Measurements from ENCODE around the gene MCM6. TPM values are rescaled to one million over a fixed set of nuclear protein-coding genes. Genes with fewer than 3 reads are reported as not detected.

MCM6 gene
- polyA plus RNA-seq, 1 of the 3 experiments (the other 2 are of a cell fraction) = 18.4 TPM

GRCh38 chr2:135802350-135802749, 73.9 kb downstream of the MCM6 start:
- H4K20me1 ChIP-seq (ENCODE audit: insufficient read depth) = no peaks in the 10 kb centered on the region
- no peak for DNase-seq
- no peaks in the 10 kb centered on the region; a peak in 1 of 4 replicates for H3K4me1 ChIP-seq (ENCODE audit: control insufficient read depth in 1 of 2, insufficient read depth in 2 of 2, low read depth in 1 of 2, low read length in 1 of 2)
- H3K36me3 ChIP-seq (replicated peaks in 1 of 2; ENCODE audit: control insufficient read depth in 1 of 2, insufficient read depth in 2 of 2, low read length in 1 of 2) = no peaks in the 10 kb centered on the region
- no peak overlapping the region for H3K9ac ChIP-seq
- H3K4me3 ChIP-seq (ENCODE audit: low read depth in 2 of 2, low read length in 1 of 2) = no peak overlapping the region
- no peak overlapping the region for H2AFZ ChIP-seq (ENCODE audit: low read depth)
- POLR2A ChIA-PET = no interaction called here
- no peaks in the 10 kb centered on the region for H3K79me2 ChIP-seq (ENCODE audit: insufficient read depth)
- WGBS (ENCODE audit: low lambda C conversion rate) = 54% methylated on average over 3 of the region's 3 CpGs
- H3K27ac ChIP-seq (ENCODE audit: low read depth in 2 of 2, low read length in 1 of 2) = no peak overlapping the region
- no peaks in the 10 kb centered on the region for H3K9me2 ChIP-seq
- TF ChIP-seq USF2 (IDR thresholded peaks at IDR 0.05; ENCODE audit: borderline replicate concordance, low read depth, low read length) (no peak), TCF12 (IDR thresholded peaks at IDR 0.05) (no peak), ELF1 (IDR thresholded peaks at IDR 0.05) (no peak), POLR2AphosphoS5 (IDR thresholded peaks at IDR 0.05; ENCODE audit: low read depth, low read length) (no peak), MXI1 (IDR thresholded peaks at IDR 0.05; ENCODE audit: low read depth, low read length) (no peak), TAF1 (IDR thresholded peaks at IDR 0.05; ENCODE audit: borderline replicate concordance, low read depth, low read length) (no peak), REST (IDR thresholded peaks at IDR 0.05; ENCODE audit: low read depth, low read length) (no peak), SMC3 (IDR thresholded peaks at IDR 0.05; ENCODE audit: low read depth, low read length) (no peak), NRF1 (IDR thresholded peaks at IDR 0.05; ENCODE audit: low read depth, low read length) (no peak), JUND (IDR thresholded peaks at IDR 0.05) (no peak), FOXM1 (IDR thresholded peaks at IDR 0.05; ENCODE audit: low read depth) (no peak), ZBTB33 (IDR thresholded peaks at IDR 0.05; ENCODE audit: borderline replicate concordance, low read depth) (no peak), YY1 (IDR thresholded peaks at IDR 0.05; ENCODE audit: low read depth) (no peak), RCOR1 (IDR thresholded peaks at IDR 0.05; ENCODE audit: low read length) (no peak), PBX3 (IDR thresholded peaks at IDR 0.05) (no peak), CHD2 (IDR thresholded peaks at IDR 0.05; ENCODE audit: low read length, partially characterized antibody) (no peak), RFX5 (IDR thresholded peaks at IDR 0.05; ENCODE audit: low read length) (no peak)
- TF ChIP-seq, protein P1, sequence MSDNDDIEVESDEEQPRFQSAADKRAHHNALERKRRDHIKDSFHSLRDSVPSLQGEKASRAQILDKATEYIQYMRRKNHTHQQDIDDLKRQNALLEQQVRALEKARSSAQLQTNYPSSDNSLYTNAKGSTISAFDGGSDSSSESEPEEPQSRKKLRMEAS (IDR thresholded peaks at IDR 0.05; ENCODE audit: low read depth) = no peak
- TF ChIP-seq, protein P2, sequence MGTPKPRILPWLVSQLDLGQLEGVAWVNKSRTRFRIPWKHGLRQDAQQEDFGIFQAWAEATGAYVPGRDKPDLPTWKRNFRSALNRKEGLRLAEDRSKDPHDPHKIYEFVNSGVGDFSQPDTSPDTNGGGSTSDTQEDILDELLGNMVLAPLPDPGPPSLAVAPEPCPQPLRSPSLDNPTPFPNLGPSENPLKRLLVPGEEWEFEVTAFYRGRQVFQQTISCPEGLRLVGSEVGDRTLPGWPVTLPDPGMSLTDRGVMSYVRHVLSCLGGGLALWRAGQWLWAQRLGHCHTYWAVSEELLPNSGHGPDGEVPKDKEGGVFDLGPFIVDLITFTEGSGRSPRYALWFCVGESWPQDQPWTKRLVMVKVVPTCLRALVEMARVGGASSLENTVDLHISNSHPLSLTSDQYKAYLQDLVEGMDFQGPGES (IDR thresholded peaks at IDR 0.05; ENCODE audit: low read depth, low read length) = no peak
- TF ChIP-seq, protein P3, sequence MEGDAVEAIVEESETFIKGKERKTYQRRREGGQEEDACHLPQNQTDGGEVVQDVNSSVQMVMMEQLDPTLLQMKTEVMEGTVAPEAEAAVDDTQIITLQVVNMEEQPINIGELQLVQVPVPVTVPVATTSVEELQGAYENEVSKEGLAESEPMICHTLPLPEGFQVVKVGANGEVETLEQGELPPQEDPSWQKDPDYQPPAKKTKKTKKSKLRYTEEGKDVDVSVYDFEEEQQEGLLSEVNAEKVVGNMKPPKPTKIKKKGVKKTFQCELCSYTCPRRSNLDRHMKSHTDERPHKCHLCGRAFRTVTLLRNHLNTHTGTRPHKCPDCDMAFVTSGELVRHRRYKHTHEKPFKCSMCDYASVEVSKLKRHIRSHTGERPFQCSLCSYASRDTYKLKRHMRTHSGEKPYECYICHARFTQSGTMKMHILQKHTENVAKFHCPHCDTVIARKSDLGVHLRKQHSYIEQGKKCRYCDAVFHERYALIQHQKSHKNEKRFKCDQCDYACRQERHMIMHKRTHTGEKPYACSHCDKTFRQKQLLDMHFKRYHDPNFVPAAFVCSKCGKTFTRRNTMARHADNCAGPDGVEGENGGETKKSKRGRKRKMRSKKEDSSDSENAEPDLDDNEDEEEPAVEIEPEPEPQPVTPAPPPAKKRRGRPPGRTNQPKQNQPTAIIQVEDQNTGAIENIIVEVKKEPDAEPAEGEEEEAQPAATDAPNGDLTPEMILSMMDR (IDR thresholded peaks at IDR 0.05) = no peak
- no peaks in the 10 kb centered on the region for H3K27me3 ChIP-seq (ENCODE audit: insufficient read depth)
- CTCF ChIA-PET = interaction anchor here (0.9 to 1.1 kb wide), 2 partner anchors 31 to 797 kb away, joined by 3 to 4 read pairs; no protein-coding TSS in a partner anchor
- no peaks in the 10 kb centered on the region for H3K9me3 ChIP-seq
- H3K4me2 ChIP-seq = no peak overlapping the region
- no peaks in the 10 kb centered on the region for H3F3A ChIP-seq (replicated peaks; ENCODE audit: insufficient read depth)
